Right lobe of liver (tissue), 4 donors: ENCODE data around the gene TH.

Experiments used
- CTCF ChIP-seq, 4 donors: fragments of 200-600 bp in 3 of 4; fragments of 450-650 bp in 1 of 4; IDR thresholded peaks; one replicate each; pipeline versions ENCODE4 v1.5.1 to v1.8.0; 2016 to 2022; ENCODE audit warnings: antibody characterized with exemption in 4 of 4, mild to moderate bottlenecking in 2 of 4
- POLR2A ChIP-seq: fragments of 450-650 bp; IDR thresholded peaks from one replicate; pipeline ENCODE4 v1.6.1; 2017; ENCODE audit warnings: antibody characterized with exemption, mild to moderate bottlenecking
- donor health status: DM: no; HTN: no; CAD: no.
- donor health status: DM: no; HTN: no; CAD: no.
- donor health status: DM: no; HTN: yes; CAD: no.

DNA sequence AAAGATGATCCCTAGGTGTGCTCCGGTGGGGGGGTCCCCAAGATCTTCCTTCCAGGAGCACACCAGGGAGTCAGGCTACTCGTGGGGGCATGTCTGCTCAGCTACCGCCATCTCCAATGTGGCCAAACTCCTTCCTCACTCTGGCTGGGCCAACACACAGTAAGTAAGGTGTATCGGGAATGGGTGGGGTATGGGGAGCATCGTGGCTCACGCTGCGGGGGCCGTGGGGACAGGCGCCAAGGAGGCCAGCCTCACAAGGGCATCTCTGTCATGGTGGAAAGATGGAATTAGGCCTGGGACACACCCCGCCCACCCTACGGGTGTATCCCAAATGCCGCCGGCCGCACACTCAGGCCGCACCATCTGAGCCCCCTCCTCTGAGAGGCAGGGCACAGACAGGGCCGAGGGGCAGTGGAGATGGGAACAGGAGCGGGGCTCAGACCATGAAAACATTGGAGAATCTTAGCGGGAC lies 40.7 kb downstream of the TH start:
- TF ChIP-seq CTCF (IDR thresholded peaks at IDR 0.05): no peak
- no peak for TF ChIP-seq POLR2A
